IPS-15b (cell line): ENCODE measurements around the gene NRG3.
A peak's percentile ranks its signal among the peaks of the same experiment; 100 is the strongest.

ENCODE experiments used
- H3K27me3 ChIP-seq: one replicate; pipeline ENCODE4 v1.6.1; 2013; ENCODE audit warnings: low read length; ENCODE audit not compliant: control insufficient read depth, insufficient read depth
- H3K36me3 ChIP-seq: one replicate; pipeline ENCODE4 v1.6.1; 2013; ENCODE audit warnings: low read length; ENCODE audit not compliant: control insufficient read depth, insufficient read depth
- H3K4me1 ChIP-seq: one replicate; pipeline ENCODE4 v1.6.1; 2013; ENCODE audit warnings: mild to moderate bottlenecking, low read length; ENCODE audit not compliant: control insufficient read depth, insufficient read depth
- H3K4me3 ChIP-seq: one replicate; pipeline ENCODE4 v1.5.1; 2013; ENCODE audit warnings: low read depth, low read length
- H3K9ac ChIP-seq: one replicate; pipeline ENCODE4 v1.6.1; 2013; ENCODE audit warnings: low read depth, mild to moderate bottlenecking, low read length
- H3K9me3 ChIP-seq: one replicate; pipeline ENCODE4 v1.6.1; 2013; ENCODE audit warnings: mild to moderate bottlenecking, low read length; ENCODE audit not compliant: control insufficient read depth, insufficient read depth

NRG3 gene

DNA sequence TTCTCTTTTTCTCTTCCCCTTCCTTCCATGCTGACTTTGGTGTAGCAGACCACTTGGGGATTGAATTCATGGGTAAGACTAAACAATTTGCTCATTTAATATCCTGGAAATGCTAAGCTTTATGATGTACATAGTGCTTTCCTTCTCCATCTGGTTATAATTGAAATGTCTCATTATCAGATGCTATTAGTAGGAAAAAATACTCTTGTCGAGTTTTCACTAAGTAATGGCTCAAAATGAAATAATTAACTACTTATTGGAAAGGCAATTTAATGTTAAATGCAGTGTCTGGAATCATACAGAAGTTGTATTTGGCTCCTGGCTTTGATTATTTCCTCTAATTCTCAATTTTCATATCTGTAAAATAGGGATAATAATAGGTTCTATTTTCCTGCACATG, 990.4 kb downstream of the NRG3 start:
- H3K9me3 ChIP-seq = no peaks in the 10 kb centered on the region
- H3K36me3 ChIP-seq = no peaks in the 10 kb centered on the region
- H3K4me3 ChIP-seq = no peak overlapping the region
- H3K27me3 ChIP-seq = no peaks in the 10 kb centered on the region
- H3K4me1 ChIP-seq = no peaks in the 10 kb centered on the region
- H3K9ac ChIP-seq = no peak overlapping the region

DNA sequence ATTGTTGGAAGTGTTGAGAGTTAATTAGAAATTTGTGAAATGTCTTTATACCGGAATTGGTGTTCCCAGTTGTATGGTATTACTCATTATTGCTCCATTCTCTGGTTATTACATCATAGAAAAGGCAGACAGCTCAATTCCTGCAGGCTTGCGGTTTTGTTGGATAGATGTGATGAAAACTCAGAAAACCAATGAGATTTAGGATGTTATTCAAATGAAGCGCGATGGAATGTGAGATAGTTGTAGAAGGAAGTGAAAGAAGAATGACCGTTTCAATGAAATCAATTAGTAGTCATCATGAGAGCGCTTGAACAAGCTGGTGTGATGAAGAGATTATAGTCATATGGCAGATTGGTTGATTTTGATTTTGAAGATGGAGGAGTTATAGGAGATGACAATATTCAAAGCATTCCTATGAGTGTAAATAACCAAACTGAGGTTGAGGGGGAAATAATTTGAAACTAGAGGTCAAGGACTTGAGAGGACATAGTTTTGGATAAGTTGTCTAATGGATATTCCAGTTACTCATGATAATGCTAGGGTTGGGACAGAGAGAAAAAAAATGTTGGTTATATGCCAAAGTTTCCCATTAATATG, 991.5 kb downstream of the NRG3 start:
- Histone ChIP-seq H3K4me3 (no peak overlapping the region), H3K9me3 (no peaks in the 10 kb centered on the region), H3K27me3 (no peaks in the 10 kb centered on the region), H3K4me1 (no peaks in the 10 kb centered on the region), H3K36me3 (no peaks in the 10 kb centered on the region), H3K9ac (no peak overlapping the region)

DNA sequence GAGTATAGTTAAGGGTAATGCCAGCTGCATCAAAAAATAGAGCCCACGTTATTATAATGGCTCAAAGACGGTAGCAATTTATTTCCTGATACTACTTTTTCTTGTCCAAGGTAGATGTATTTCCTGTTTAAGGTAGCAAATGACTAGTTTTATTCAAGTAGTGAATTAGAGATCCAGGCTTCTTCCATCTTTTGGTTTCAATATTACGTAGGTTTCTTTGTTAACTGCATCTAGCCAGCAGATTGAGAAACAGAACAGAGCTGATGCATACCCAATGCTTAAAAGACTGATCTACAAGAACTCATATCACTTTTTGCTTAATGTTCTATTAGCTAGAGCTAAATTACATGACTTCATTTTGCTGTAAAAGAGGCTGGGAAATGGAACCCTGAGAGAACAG, 992.1 kb downstream of the NRG3 start:
- Histone ChIP-seq H3K4me1 (no peaks in the 10 kb centered on the region), H3K27me3 (no peaks in the 10 kb centered on the region), H3K36me3 (no peaks in the 10 kb centered on the region), H3K4me3 (no peak overlapping the region), H3K9me3 (no peaks in the 10 kb centered on the region), H3K9ac (no peak overlapping the region)

DNA sequence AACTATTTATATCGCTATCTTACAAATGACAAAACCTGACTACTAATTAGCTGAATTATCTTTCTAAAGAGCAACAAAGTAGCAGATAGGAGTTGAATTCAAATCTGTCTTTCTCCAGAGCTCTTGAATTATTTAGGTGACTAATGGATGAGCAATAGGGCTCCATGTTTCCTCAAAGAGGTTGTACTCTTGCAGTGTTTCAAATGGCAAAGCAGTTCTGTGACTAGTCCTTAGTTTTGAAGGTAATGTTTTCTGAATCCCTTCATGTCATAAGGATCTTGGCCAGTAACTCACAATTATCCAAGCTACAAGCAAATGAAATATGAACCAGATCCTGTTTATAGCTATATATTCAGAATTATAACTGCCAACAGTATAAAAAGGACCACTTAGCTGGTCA, 999.7 kb downstream of the NRG3 start:
- no peaks in the 10 kb centered on the region for H3K27me3 ChIP-seq
- no peak overlapping the region for H3K4me3 ChIP-seq
- H3K9me3 ChIP-seq = no peaks in the 10 kb centered on the region

DNA sequence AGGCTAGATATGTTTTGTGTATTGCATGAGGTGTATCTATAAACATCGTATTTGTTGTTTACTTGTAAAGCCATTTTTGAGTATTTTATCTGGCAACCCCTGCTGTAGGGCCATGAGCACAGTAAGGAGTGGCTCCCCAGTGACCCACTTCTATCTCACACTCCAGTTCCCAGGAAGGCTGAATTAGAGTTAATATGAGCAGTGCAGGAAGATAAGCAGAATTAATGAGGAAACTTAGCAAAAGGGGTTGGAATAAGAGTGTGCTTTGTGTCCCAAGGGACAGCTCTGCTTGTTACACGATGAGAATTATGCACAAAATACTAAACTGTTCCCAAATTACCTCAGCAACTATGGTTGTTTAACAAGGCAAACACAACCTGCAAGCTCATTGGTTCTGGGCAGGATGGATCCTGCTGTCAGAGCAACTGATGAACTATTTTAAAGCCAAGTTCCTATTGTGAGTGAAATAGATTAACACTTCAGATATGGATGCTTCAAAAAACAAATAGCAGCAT, 1005.8 kb downstream of the NRG3 start:
- Histone ChIP-seq H3K9me3 (no peaks in the 10 kb centered on the region), H3K9ac (no peak overlapping the region), H3K36me3 (no peaks in the 10 kb centered on the region), H3K27me3 (no peaks in the 10 kb centered on the region), H3K4me1 (no peaks in the 10 kb centered on the region), H3K4me3 (no peak overlapping the region)

More for the DNA sequence above, 999.7 kb downstream of the NRG3 start:
- no peak overlapping the region for H3K9ac ChIP-seq
- no peaks in the 10 kb centered on the region for H3K4me1 ChIP-seq
- H3K36me3 ChIP-seq = no peaks in the 10 kb centered on the region

DNA sequence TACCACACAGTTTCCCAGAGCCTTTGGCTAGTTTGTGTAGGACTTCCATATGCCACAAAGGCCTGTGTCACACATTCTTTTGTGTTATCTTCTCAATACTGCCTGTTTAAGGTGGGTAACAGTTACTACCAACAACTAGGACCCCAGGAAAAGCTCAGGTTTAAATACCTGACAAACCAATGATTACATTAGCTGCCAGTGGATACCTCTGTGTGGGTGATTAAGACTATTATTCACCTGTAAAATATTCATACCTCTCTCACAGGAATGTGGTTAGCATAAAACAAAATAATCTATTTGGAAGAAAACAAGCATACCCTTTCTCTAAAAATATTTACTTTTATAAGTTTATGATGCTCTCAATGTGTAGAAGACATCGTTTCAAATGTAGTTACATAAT, 1007.7 kb downstream of the NRG3 start:
- Histone ChIP-seq H3K9me3 (no peaks in the 10 kb centered on the region), H3K4me1 (no peaks in the 10 kb centered on the region), H3K36me3 (no peaks in the 10 kb centered on the region), H3K27me3 (no peaks in the 10 kb centered on the region), H3K4me3 (no peak overlapping the region), H3K9ac (no peak overlapping the region)

DNA sequence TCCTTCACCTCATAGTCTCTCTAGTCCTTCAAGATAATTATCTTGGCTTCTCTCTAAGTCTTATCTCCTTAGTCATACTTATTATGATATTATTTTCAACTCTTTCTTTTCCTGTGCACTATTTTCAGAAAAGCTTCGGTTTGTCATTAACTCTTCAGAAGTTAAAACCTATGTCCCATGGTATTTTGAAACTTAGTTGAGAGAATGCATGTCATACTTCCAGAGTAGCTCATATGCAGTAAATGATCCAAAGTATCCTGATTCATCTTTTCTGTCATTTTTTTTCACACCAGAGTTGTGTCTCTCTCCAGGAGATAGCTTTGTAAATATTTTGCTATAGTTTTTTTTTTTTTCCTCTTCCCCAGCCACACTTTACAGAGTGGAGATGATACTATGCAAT, 1008.6 kb downstream of the NRG3 start:
- H3K9me3 ChIP-seq = no peaks in the 10 kb centered on the region
- H3K27me3 ChIP-seq = no peaks in the 10 kb centered on the region
- H3K4me3 ChIP-seq = no peak overlapping the region
- H3K36me3 ChIP-seq = no peaks in the 10 kb centered on the region
- H3K9ac ChIP-seq = no peak overlapping the region
- peaks cover 4% of the 10 kb centered on the region for H3K4me1 ChIP-seq

DNA sequence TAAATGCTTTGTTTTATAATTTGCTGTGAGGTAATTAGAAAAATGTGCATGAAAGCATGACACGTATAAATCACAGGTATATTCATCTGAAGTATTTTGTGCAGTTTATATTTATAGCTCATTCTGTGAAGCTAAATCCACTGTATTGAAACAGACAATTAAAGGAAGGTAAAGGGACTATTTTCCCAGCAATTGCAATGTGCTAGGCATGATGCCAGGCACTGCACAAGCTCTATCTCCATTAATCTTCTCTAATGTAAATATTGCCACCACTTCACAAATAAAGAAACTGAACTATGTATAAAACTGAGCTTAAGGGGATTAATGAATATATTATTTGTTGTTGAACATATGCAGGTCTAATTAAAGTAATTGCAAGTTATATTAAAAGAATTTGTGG, 1012.5 kb downstream of the NRG3 start:
- no peaks in the 10 kb centered on the region for H3K36me3 ChIP-seq
- no peaks in the 10 kb centered on the region for H3K27me3 ChIP-seq
- H3K9me3 ChIP-seq = no peaks in the 10 kb centered on the region
- H3K9ac ChIP-seq = no peak overlapping the region
- H3K4me1 ChIP-seq = peaks cover 9% of the 10 kb centered on the region
- no peak overlapping the region for H3K4me3 ChIP-seq

DNA sequence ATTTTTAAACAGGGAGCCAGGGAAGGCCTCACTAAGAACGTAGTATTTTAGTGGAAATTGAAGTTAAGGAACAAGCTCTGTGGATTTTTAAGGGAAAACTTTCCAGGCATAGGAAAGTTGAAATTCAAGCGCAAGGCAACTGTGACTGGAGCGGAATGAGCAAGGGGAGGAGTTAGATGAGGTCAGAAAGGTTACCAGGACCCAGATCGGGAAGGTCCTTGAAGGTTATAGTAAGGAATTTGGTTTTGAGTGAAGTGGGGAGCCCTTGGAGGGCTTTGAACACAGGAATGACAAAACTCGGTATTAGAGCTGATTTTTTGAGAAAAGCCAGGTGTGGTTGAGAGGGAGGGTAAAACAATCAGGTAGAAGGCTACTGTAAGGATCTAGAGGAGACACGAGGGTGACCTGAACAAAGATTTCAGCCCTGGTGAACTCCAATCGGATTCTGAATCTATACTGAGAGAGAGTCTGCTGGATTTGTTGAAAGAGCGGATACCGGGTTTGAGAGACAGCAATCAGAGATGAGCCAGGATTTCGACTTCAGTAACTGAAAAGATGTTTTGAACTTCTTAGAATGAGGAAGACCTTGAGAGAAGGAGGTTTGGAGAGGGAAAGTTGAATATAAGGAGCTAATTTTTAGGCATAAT, 1013.9 kb downstream of the NRG3 start:
- H3K4me3 ChIP-seq = peak overlapping the region; percentile 54
- H3K9me3 ChIP-seq = no peaks in the 10 kb centered on the region
- no peaks in the 10 kb centered on the region for H3K36me3 ChIP-seq
- peak overlapping the region; percentile 84 for H3K9ac ChIP-seq
- H3K27me3 ChIP-seq = no peaks in the 10 kb centered on the region
- H3K4me1 ChIP-seq = peaks cover 9% of the 10 kb centered on the region

DNA sequence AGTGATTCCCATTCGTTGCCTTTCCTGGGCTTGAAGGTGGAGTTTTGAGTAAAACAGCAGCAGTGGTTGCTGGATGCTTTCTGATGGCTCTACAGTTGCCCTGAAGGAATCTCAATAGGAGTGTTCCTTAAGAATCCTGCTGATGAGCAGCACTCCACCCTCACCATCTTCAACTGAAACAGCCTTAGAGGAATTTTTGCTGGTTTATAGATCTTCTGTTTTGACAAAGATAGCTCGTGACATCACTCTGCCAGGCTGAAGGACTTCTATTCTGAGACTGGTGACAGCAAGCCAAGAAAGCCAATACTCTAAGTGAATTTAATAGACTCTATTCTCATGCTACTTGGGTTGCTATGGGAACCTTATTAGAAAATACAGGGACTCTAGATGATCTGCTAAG, 1014.7 kb downstream of the NRG3 start:
- Histone ChIP-seq H3K36me3 (no peaks in the 10 kb centered on the region), H3K4me1 (peaks cover 9% of the 10 kb centered on the region), H3K9ac (peak overlapping the region; percentile 14)

DNA sequence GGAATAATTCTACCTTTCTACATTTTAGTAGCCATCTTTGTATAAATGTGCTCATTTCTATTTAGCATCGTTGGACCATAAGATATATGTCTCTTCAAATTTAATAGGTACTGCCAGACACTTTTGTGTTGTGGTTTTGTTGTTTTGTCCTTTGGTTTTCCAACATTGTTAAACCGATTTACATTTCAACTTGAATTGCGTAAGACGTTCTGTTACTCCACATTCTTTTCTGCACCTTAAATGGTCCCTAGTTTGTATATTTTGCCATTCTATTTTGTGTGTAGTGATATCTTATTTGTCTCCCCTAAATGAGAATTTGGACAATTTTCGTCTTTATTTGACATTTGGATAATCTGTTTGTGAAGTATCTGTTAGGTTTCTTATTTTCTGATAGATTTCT, 1015.6 kb downstream of the NRG3 start:
- no peaks in the 10 kb centered on the region for H3K9me3 ChIP-seq
- H3K9ac ChIP-seq = no peak overlapping the region
- H3K4me1 ChIP-seq = peaks cover 9% of the 10 kb centered on the region
- no peaks in the 10 kb centered on the region for H3K27me3 ChIP-seq
- H3K36me3 ChIP-seq = no peaks in the 10 kb centered on the region
- no peak overlapping the region for H3K4me3 ChIP-seq

More for the DNA sequence above, 1014.7 kb downstream of the NRG3 start:
- Histone ChIP-seq H3K9me3 (no peaks in the 10 kb centered on the region), H3K27me3 (no peaks in the 10 kb centered on the region), H3K4me3 (peak overlapping the region; percentile 54)

DNA sequence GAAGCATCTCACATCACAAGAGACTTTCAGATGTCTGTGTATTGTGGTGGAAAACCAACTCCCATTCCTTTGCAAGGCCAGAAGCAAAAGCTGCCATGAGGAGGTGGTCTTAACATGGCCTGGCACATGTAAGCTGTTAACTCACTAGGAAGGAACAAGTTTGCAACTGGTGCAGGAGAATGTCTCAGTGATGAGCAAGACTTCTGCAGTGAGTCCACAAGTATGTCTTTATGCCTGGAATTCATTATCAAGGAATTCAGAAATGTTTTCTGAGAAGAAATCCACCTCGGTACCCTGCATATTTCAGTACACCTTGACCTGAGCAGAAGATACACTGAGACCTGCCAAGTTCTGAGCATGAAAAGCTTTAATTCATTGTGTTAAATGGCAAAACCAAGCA, 1033.1 kb downstream of the NRG3 start:
- no peak overlapping the region for H3K9ac ChIP-seq
- no peaks in the 10 kb centered on the region for H3K36me3 ChIP-seq
- H3K4me1 ChIP-seq = no peaks in the 10 kb centered on the region
- H3K27me3 ChIP-seq = no peaks in the 10 kb centered on the region
- no peak overlapping the region for H3K4me3 ChIP-seq
- no peaks in the 10 kb centered on the region for H3K9me3 ChIP-seq
